ENCODE measurements around the gene MTERF4.

The MTERF4 gene

GRCh38 chr2:241148239-241148638, 46.2 kb upstream of the MTERF4 start:
- DNase-seq (ENCODE audit: low read depth): peak; percentile 33
- H3K4me3 ChIP-seq (ENCODE audit: low read depth, low read length): peak overlapping the region; percentile 95
- no peak for TF ChIP-seq MYC (IDR thresholded peaks at IDR 0.05; ENCODE audit: low read depth, low read length)
- TF ChIP-seq CTCF (IDR thresholded peaks at IDR 0.05; ENCODE audit: low read depth, low read length): no peak
- no peak for TF ChIP-seq POLR2A (IDR thresholded peaks at IDR 0.05; ENCODE audit: extremely low read depth, insufficient read length)
- TF ChIP-seq MAX (IDR thresholded peaks at IDR 0.05; ENCODE audit: low read depth, low read length): no peak

- H3K4me3 ChIP-seq (ENCODE audit: low read depth, low read length): no peak overlapping the region
- DNase-seq (ENCODE audit: low read depth): no peak
- TF ChIP-seq CTCF (IDR thresholded peaks at IDR 0.05; ENCODE audit: low read depth, low read length) (no peak), POLR2A (IDR thresholded peaks at IDR 0.05; ENCODE audit: extremely low read depth, insufficient read length) (no peak), MAX (IDR thresholded peaks at IDR 0.05; ENCODE audit: low read depth, low read length) (no peak), MYC (IDR thresholded peaks at IDR 0.05; ENCODE audit: low read depth, low read length) (no peak)
These were observed 45.2 kb upstream of the MTERF4 start for GRCh38 chr2:241147336-241147735.

GRCh38 chr2:241146286-241146685, 44.2 kb upstream of the MTERF4 start:
- DNase-seq (ENCODE audit: low read depth): no peak
- no peak for TF ChIP-seq MAX (IDR thresholded peaks at IDR 0.05; ENCODE audit: low read depth, low read length)
- TF ChIP-seq MYC (IDR thresholded peaks at IDR 0.05; ENCODE audit: low read depth, low read length): no peak
- no peak for TF ChIP-seq POLR2A (IDR thresholded peaks at IDR 0.05; ENCODE audit: extremely low read depth, insufficient read length)
- H3K4me3 ChIP-seq (ENCODE audit: low read depth, low read length): no peak overlapping the region

- DNase-seq (ENCODE audit: low read depth): no peak
- TF ChIP-seq MAX (IDR thresholded peaks at IDR 0.05; ENCODE audit: low read depth, low read length): no peak
- no peak for TF ChIP-seq CTCF (IDR thresholded peaks at IDR 0.05; ENCODE audit: low read depth, low read length)
- no peak for TF ChIP-seq MYC (IDR thresholded peaks at IDR 0.05; ENCODE audit: low read depth, low read length)
- no peak for TF ChIP-seq POLR2A (IDR thresholded peaks at IDR 0.05; ENCODE audit: extremely low read depth, insufficient read length)
These were observed 40.5 kb upstream of the MTERF4 start for GRCh38 chr2:241142593-241142992.

GRCh38 chr2:241142063-241142462, 40.0 kb upstream of the MTERF4 start:
- TF ChIP-seq MYC (IDR thresholded peaks at IDR 0.05; ENCODE audit: low read depth, low read length) (no peak), POLR2A (IDR thresholded peaks at IDR 0.05; ENCODE audit: extremely low read depth, insufficient read length) (no peak), MAX (IDR thresholded peaks at IDR 0.05; ENCODE audit: low read depth, low read length) (no peak), CTCF (IDR thresholded peaks at IDR 0.05; ENCODE audit: low read depth, low read length) (no peak)
- DNase-seq (ENCODE audit: low read depth): no peak
- H3K4me3 ChIP-seq (ENCODE audit: low read depth, low read length): no peak overlapping the region

More at GRCh38 chr2:241142593-241142992, 40.5 kb upstream of the MTERF4 start:
- H3K4me3 ChIP-seq (ENCODE audit: low read depth, low read length): no peak overlapping the region

GRCh38 chr2:241141214-241141770, 39.2 kb upstream of the MTERF4 start:
- no peak overlapping the region for H3K4me3 ChIP-seq (ENCODE audit: low read depth, low read length)
- no peak for DNase-seq (ENCODE audit: low read depth)
- TF ChIP-seq MAX (IDR thresholded peaks at IDR 0.05; ENCODE audit: low read depth, low read length) (no peak), POLR2A (IDR thresholded peaks at IDR 0.05; ENCODE audit: extremely low read depth, insufficient read length) (no peak), MYC (IDR thresholded peaks at IDR 0.05; ENCODE audit: low read depth, low read length) (no peak), CTCF (IDR thresholded peaks at IDR 0.05; ENCODE audit: low read depth, low read length) (no peak)
